ENCODE results near the gene ZNF792.
A peak's percentile ranks its signal among the peaks of the same experiment; 100 is the strongest.

The ZNF792 gene

GRCh38 chr19:34963573-34964406 is at the start of gene ZNF792:
TSS of gene ZNF792 (minus strand) at chr19:34964229. CDS start at chr19:34963662, 567 bp downstream.
- no peak within 1 kb of the TSS for H2AFZ ChIP-seq (ENCODE audit: low read length)
- H3F3A ChIP-seq (ENCODE audit: insufficient read depth, low read length), result no peaks in the 10 kb centered on the region
- H4K20me1 ChIP-seq (ENCODE audit: insufficient read depth, low read length), result no peaks in the 10 kb centered on the region
- H3K9ac ChIP-seq (ENCODE audit: low read length), result peak within 1 kb of the TSS; percentile 72
- no peaks in the 10 kb centered on the region for H3K9me2 ChIP-seq (ENCODE audit: low read depth, low read length)
- H3K79me2 ChIP-seq (ENCODE audit: insufficient read depth, low read length), result no peaks in the 10 kb centered on the region
- H3K27ac ChIP-seq (ENCODE audit: low read depth, low read length, poor library complexity, severe bottlenecking), result no peak within 1 kb of the TSS
- peaks cover 17% of the 10 kb centered on the region for H3K4me1 ChIP-seq (ENCODE audit: insufficient read depth, low read length, severe bottlenecking)
- H3K27me3 ChIP-seq (ENCODE audit: insufficient read depth, low read length), result peaks cover 11% of the 10 kb centered on the region; the same call in 1 of the 2 replicates
- TF ChIP-seq EZH2 (IDR thresholded peaks at IDR 0.05; ENCODE audit: borderline replicate concordance, low read length) (no peak), CTCF (IDR thresholded peaks at IDR 0.05; ENCODE audit: low read length) (no peak)
- peaks cover 25% of the 10 kb centered on the region for H3K36me3 ChIP-seq (ENCODE audit: insufficient read depth, low read length)
- peak within 1 kb of the TSS; percentile 90 for H3K4me2 ChIP-seq (ENCODE audit: low read length)
- peaks cover 22% of the 10 kb centered on the region for H3K9me3 ChIP-seq (ENCODE audit: low read length)
- H3K4me3 ChIP-seq (ENCODE audit: low read depth, low read length, poor library complexity, severe bottlenecking), result peak within 1 kb of the TSS; percentile 80

DNA sequence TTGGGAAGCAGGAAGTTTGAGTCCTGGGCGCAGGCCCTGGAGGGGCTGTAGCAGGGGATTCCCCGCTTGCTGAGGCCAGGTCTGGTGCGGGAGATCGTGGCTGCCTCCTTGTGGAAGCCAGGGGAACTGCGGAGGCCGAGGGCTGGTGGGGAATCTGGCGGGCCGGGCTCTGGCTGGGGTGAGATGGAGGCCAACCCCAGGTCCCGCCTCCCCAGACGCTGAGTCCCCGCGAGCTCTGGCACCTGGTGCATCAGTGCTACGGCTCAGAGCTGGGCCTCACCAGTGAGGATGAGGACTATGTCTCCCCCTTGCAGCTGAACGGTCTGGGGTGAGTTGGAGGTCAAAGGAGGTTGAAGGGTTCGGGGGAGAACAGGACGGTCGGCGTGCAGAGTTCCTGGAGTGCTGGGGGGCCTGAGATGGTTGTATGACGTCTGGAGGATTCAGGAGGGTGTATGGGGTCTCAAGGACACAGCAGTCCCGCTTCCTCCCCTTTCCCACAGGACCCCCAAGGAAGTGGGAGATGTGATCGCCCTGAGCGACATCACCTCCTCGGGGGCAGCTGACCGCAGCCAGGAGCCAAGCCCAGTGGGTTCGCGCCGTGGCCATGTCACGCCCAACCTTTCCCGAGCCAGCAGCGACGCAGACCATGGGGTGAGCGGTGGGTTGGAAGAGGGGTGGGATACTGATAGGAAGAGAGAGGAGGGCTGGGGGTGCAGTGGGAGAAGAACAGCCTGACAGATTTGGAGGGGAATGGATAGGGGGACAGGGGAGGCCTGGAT is 49.2 kb upstream of the ZNF792 start:
- Histone ChIP-seq H3K79me2 (ENCODE audit: insufficient read depth, low read length) (no peaks in the 10 kb centered on the region), H3K27ac (ENCODE audit: low read depth, low read length, poor library complexity, severe bottlenecking) (no peak overlapping the region), H3K4me3 (ENCODE audit: low read depth, low read length, poor library complexity, severe bottlenecking) (no peak overlapping the region), H3K36me3 (ENCODE audit: insufficient read depth, low read length) (peaks cover 88% of the 10 kb centered on the region), H2AFZ (ENCODE audit: low read length) (no peak overlapping the region), H3K9me2 (ENCODE audit: low read depth, low read length) (no peaks in the 10 kb centered on the region), H3K9me3 (ENCODE audit: low read length) (no peaks in the 10 kb centered on the region), H3K27me3 (ENCODE audit: insufficient read depth, low read length) (no peaks in the 10 kb centered on the region), H3K4me1 (ENCODE audit: insufficient read depth, low read length, severe bottlenecking) (peaks cover 8% of the 10 kb centered on the region), H4K20me1 (ENCODE audit: insufficient read depth, low read length) (no peaks in the 10 kb centered on the region), H3F3A (ENCODE audit: insufficient read depth, low read length) (no peaks in the 10 kb centered on the region), H3K9ac (ENCODE audit: low read length) (no peak overlapping the region), H3K4me2 (ENCODE audit: low read length) (no peak overlapping the region)
- no peak for TF ChIP-seq EZH2 (IDR thresholded peaks at IDR 0.05; ENCODE audit: borderline replicate concordance, low read length)
- peak; percentile 89 for TF ChIP-seq CTCF (IDR thresholded peaks at IDR 0.05; ENCODE audit: low read length)

GRCh38 chr19:35011737-35012682 is 48.0 kb upstream of the ZNF792 start:
- Histone ChIP-seq H3K9ac (ENCODE audit: low read length) (no peak overlapping the region), H3F3A (ENCODE audit: insufficient read depth, low read length) (no peaks in the 10 kb centered on the region), H3K79me2 (ENCODE audit: insufficient read depth, low read length) (no peaks in the 10 kb centered on the region), H3K4me2 (ENCODE audit: low read length) (no peak overlapping the region), H2AFZ (ENCODE audit: low read length) (no peak overlapping the region), H3K27ac (ENCODE audit: low read depth, low read length, poor library complexity, severe bottlenecking) (no peak overlapping the region), H3K27me3 (ENCODE audit: insufficient read depth, low read length) (no peaks in the 10 kb centered on the region), H3K36me3 (ENCODE audit: insufficient read depth, low read length) (peaks cover 81% of the 10 kb centered on the region), H3K9me3 (ENCODE audit: low read length) (no peaks in the 10 kb centered on the region), H3K4me3 (ENCODE audit: low read depth, low read length, poor library complexity, severe bottlenecking) (no peak overlapping the region), H4K20me1 (ENCODE audit: insufficient read depth, low read length) (no peaks in the 10 kb centered on the region), H3K9me2 (ENCODE audit: low read depth, low read length) (no peaks in the 10 kb centered on the region), H3K4me1 (ENCODE audit: insufficient read depth, low read length, severe bottlenecking) (peaks cover 8% of the 10 kb centered on the region)
- TF ChIP-seq CTCF (IDR thresholded peaks at IDR 0.05; ENCODE audit: low read length), result no peak
- no peak for TF ChIP-seq EZH2 (IDR thresholded peaks at IDR 0.05; ENCODE audit: borderline replicate concordance, low read length)
